OCI-LY3 (cell line): ENCODE measurements around the gene NDRG3.

Experiments
- H2AFZ ChIP-seq: fragments of 200-600, 300-600 bp; shearing (Covaris generic); 2 replicates; pipeline ENCODE4 v1.6.0; 2014; ENCODE audit warnings: antibody characterized with exemption, low read depth, low read length
- H3K27ac ChIP-seq: fragments of 200-600, 300-600 bp; sonication (generic); 2 replicates; pipeline ENCODE4 v1.5.1; 2014; ENCODE audit warnings: mild to moderate bottlenecking, low read length, moderate library complexity, mixed read lengths
- H3K27me3 ChIP-seq: fragments of 200-600, 300-600 bp; sonication (generic); 2 replicates; pipeline ENCODE4 v1.6.1; 2014; ENCODE audit warnings: low read depth, low read length, mixed read lengths
- H3K36me3 ChIP-seq: fragments of 200-600, 300-600 bp; sonication (generic); replicated peaks from 2 replicates; pipeline ENCODE3; 2014; ENCODE audit warnings: low read depth, low read length, mixed read lengths
- H3K4me1 ChIP-seq: fragments of 300-600, 200-600 bp; sonication (generic); 2 replicates; pipeline ENCODE4 v1.6.1; 2014; ENCODE audit warnings: low read length, mixed read lengths
- H3K4me2 ChIP-seq: fragments of 200-600, 300-600 bp; sonication (generic); 2 replicates; pipeline ENCODE4 v1.6.1; 2014; ENCODE audit warnings: low read length, mixed read lengths
- H3K4me3 ChIP-seq: fragments of 300-600, 200-600 bp; sonication (generic); 2 replicates; pipeline ENCODE4 v1.5.1; 2014; ENCODE audit warnings: antibody characterized with exemption, mild to moderate bottlenecking, low read length, moderate library complexity
- H3K79me2 ChIP-seq: fragments of 300-600, 200-600 bp; shearing (Covaris generic); 2 replicates; pipeline ENCODE4 v1.6.1; 2014; ENCODE audit warnings: mild to moderate bottlenecking, low read length, mixed read lengths
- H3K9ac ChIP-seq: fragments of 300-600, 200-600 bp; shearing (Covaris generic); 2 replicates; pipeline ENCODE4 v1.6.0; 2014; ENCODE audit warnings: mild to moderate bottlenecking, low read length, moderate library complexity
- H3K9me3 ChIP-seq: fragments of 200-600, 300-600 bp; shearing (Covaris generic); 2 replicates; pipeline ENCODE4 v1.6.1; 2014; ENCODE audit warnings: low read length, mixed read lengths; ENCODE audit not compliant: insufficient read depth
- H4K20me1 ChIP-seq: fragments of 200-600, 300-600 bp; sonication (generic); 2 replicates; pipeline ENCODE4 v1.6.1; 2016; ENCODE audit warnings: low read length, mixed read lengths; ENCODE audit not compliant: insufficient read depth
- EZH2phosphoT487 ChIP-seq: fragments of 200-600 bp; shearing (Covaris generic); IDR thresholded peaks from 2 replicates; pipeline ENCODE4 v1.6.1; 2018; ENCODE audit warnings: antibody characterized with exemption, mixed run types, low read depth
- TF ChIP-seq, protein P1 (sequence below): fragments of 200-600, 300-600 bp; sonication (generic); IDR thresholded peaks from 2 replicates; pipeline ENCODE4 v1.5.1; 2014; ENCODE audit warnings: antibody characterized with exemption, low read length, low read depth

NDRG3 gene

DNA sequence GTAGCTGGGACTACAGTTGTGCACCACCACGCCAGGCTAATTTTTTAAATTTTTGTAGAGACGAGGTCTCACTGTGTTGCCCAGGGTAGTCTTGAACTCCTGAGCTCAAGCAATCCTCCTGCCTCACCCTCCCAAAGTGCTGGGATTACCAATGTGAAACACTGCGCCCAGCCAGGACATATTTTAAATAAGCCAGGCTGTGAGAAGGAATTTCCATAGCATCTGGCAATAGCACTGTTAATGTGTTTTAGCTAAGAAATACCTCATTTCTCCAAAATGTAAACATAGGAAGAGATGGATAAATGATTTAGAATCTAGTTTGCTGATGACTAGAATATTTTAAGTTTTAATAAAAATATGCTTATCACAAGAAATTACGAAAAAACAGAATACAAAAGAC lies 72.9 kb downstream of the NDRG3 start:
- H3K79me2 ChIP-seq: no peaks in the 10 kb centered on the region
- no peak overlapping the region for H3K9ac ChIP-seq
- no peak overlapping the region for H2AFZ ChIP-seq
- no peaks in the 10 kb centered on the region for H3K36me3 ChIP-seq
- H3K9me3 ChIP-seq: no peaks in the 10 kb centered on the region
- no peaks in the 10 kb centered on the region for H3K4me1 ChIP-seq
- H3K27me3 ChIP-seq: no peaks in the 10 kb centered on the region
- no peak overlapping the region for H3K4me3 ChIP-seq
- H4K20me1 ChIP-seq: no peaks in the 10 kb centered on the region
- H3K27ac ChIP-seq: no peak overlapping the region
- H3K4me2 ChIP-seq: no peak overlapping the region
- TF ChIP-seq EZH2phosphoT487: no peak
- TF ChIP-seq, protein P1, sequence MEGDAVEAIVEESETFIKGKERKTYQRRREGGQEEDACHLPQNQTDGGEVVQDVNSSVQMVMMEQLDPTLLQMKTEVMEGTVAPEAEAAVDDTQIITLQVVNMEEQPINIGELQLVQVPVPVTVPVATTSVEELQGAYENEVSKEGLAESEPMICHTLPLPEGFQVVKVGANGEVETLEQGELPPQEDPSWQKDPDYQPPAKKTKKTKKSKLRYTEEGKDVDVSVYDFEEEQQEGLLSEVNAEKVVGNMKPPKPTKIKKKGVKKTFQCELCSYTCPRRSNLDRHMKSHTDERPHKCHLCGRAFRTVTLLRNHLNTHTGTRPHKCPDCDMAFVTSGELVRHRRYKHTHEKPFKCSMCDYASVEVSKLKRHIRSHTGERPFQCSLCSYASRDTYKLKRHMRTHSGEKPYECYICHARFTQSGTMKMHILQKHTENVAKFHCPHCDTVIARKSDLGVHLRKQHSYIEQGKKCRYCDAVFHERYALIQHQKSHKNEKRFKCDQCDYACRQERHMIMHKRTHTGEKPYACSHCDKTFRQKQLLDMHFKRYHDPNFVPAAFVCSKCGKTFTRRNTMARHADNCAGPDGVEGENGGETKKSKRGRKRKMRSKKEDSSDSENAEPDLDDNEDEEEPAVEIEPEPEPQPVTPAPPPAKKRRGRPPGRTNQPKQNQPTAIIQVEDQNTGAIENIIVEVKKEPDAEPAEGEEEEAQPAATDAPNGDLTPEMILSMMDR: no peak

DNA sequence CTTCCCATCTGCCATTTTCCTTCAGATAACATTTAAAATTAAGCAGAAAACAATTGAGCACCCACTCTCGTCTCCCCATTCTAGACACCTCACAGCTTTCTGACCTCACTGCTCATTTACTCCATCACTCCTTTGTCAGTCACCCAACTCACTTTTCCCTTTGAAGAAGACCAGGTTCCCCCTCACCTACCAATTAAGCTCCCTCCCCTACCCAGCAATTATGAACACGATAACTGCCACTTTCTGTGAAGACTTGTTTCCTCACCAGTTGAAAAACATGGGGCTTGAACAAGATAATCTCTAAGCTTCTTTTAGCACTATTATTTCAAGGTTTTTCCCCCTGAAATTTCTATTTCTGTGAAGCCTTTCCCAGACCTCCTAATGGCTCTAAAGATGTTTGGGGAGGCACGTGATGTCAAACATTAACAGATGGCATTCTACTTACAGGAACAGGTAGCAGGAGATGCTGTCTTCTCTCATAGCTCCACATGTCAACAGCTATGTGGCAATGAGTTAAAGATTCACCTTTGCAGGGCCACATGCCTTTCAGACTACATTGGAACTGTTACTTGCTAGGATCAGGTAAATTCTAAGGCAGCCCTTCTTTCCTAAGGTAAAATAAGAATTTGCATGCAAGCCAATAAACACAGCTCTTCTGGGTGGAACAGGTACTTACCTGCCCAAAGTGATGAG lies 75.1 kb downstream of the NDRG3 start:
- Histone ChIP-seq H3K36me3 (no peaks in the 10 kb centered on the region), H3K27me3 (no peaks in the 10 kb centered on the region), H3K9me3 (no peaks in the 10 kb centered on the region), H3K4me1 (no peaks in the 10 kb centered on the region), H3K4me2 (no peak overlapping the region), H3K4me3 (no peak overlapping the region), H2AFZ (no peak overlapping the region), H3K9ac (no peak overlapping the region), H4K20me1 (no peaks in the 10 kb centered on the region), H3K79me2 (no peaks in the 10 kb centered on the region), H3K27ac (no peak overlapping the region)
- no peak for TF ChIP-seq EZH2phosphoT487
- TF ChIP-seq, protein P1: no peak

DNA sequence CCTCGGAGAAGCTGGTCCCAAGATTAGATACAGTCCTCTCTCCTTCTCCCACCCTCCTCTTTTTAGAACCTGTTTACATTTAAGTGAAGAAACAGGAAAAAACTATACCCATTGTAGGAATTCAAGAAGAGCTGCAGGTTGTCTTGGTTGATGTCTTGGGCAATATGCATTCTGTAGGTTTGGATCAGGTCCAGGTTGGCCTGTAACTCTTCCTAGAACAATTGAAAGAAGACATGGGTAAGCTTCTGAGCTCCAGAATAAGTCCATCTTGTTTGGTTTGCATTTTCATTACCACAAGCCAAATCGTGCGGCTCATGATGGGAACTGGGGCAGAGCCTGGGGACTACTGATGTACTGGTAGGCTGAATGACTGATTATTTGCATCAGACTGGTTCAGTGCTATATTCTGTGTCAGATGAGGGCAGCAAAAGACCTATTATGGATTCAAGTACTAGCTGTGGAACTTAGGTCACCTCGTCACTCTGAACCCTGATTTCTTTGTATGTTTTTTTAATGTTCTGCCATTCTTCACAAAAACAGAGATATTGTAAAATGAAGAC lies 79.6 kb downstream of the NDRG3 start:
- Histone ChIP-seq H3K27me3 (no peaks in the 10 kb centered on the region), H3K4me2 (no peak overlapping the region), H3K36me3 (no peaks in the 10 kb centered on the region), H2AFZ (no peak overlapping the region), H3K4me3 (no peak overlapping the region), H3K9ac (no peak overlapping the region), H3K9me3 (no peaks in the 10 kb centered on the region), H3K4me1 (no peaks in the 10 kb centered on the region), H4K20me1 (no peaks in the 10 kb centered on the region), H3K79me2 (no peaks in the 10 kb centered on the region), H3K27ac (no peak overlapping the region)
- no peak for TF ChIP-seq EZH2phosphoT487
- TF ChIP-seq, protein P1: peak; percentile 36

DNA sequence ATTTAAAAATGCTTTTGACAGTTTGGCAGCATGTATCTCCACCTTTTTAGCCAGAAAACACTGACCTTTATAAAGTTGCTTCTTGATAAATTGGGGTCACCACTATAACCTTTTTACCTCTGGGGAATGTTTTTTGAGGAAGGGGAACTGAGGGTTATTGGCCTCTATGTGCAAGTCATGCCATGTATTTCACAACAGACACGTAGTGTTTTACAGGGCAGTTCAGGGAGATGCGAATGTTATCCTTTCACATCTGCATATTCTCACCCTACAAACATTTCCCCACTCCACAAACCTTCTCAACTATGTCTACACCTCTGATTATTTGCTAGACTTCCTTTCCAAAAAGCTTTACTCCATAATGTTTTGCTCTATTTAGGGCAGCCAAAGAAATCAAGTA lies 82.9 kb downstream of the NDRG3 start:
- H2AFZ ChIP-seq: no peak overlapping the region
- H3K27me3 ChIP-seq: no peaks in the 10 kb centered on the region
- no peaks in the 10 kb centered on the region for H3K9me3 ChIP-seq
- H3K27ac ChIP-seq: no peak overlapping the region
- TF ChIP-seq EZH2phosphoT487: no peak
- TF ChIP-seq, protein P1: no peak
- no peaks in the 10 kb centered on the region for H3K36me3 ChIP-seq
- H4K20me1 ChIP-seq: no peaks in the 10 kb centered on the region
- H3K4me1 ChIP-seq: no peaks in the 10 kb centered on the region
- H3K4me3 ChIP-seq: no peak overlapping the region
- H3K9ac ChIP-seq: no peak overlapping the region
- no peak overlapping the region for H3K4me2 ChIP-seq
- H3K79me2 ChIP-seq: no peaks in the 10 kb centered on the region
